ENCODE results near the gene PIP5K1A.
A peak's percentile ranks its signal among the peaks of the same experiment; 100 is the strongest.

Gene PIP5K1A

GRCh38 chr1:151165281-151165737 is 33.0 kb upstream of the PIP5K1A start (continued):
- TF ChIP-seq ZBTB6 (tag by site-specific recombination; IDR thresholded peaks at IDR 0.05) (peak; percentile 82), BCL11A (tag by site-specific recombination; IDR thresholded peaks at IDR 0.05; ENCODE audit: low read depth) (peak; percentile 91), KLF1 (tag by site-specific recombination; IDR thresholded peaks at IDR 0.05) (peak; percentile 68), ZNF639 (tag by site-specific recombination; IDR thresholded peaks at IDR 0.05) (peak; percentile 30; the same call in 1 of the 2 replicates), ZSCAN23 (tag by site-specific recombination; IDR thresholded peaks at IDR 0.05) (0 out of 2 replicates have a peak, but pooled peaks have one; percentile 24), ZNF335 (tag by site-specific recombination; conservative IDR thresholded peaks at IDR 0.05) (peak; percentile 99), ZNF16 (tag by site-specific recombination; IDR thresholded peaks at IDR 0.05; ENCODE audit: low read depth) (no peak), ZBTB48 (tag by site-specific recombination; IDR thresholded peaks at IDR 0.05) (peak; percentile 95), MZF1 (tag by site-specific recombination; IDR thresholded peaks at IDR 0.05; ENCODE audit: borderline replicate concordance) (peak; percentile 69; the same call in 1 of the 2 replicates), GFI1B (tag by site-specific recombination; IDR thresholded peaks at IDR 0.05) (peak; percentile 71), IKZF3 (tag by site-specific recombination; IDR thresholded peaks at IDR 0.05) (peak; percentile 80), ZNF398 (tag by site-specific recombination; IDR thresholded peaks at IDR 0.05) (peak; percentile 98), ZNF155 (tag by site-specific recombination; IDR thresholded peaks at IDR 0.05) (no peak), ZNF530 (tag by site-specific recombination; IDR thresholded peaks at IDR 0.05; ENCODE audit: low read depth) (no peak), PATZ1 (tag by site-specific recombination; IDR thresholded peaks at IDR 0.05) (peak; percentile 81), ZBTB20 (tag by site-specific recombination; IDR thresholded peaks at IDR 0.05) (peak; percentile 83), ZNF544 (tag by site-specific recombination; IDR thresholded peaks at IDR 0.05) (no peak), ZNF211 (tag by site-specific recombination; IDR thresholded peaks at IDR 0.05; ENCODE audit: low read depth) (no peak), PRDM10 (tag by site-specific recombination; IDR thresholded peaks at IDR 0.05) (peak; percentile 99), KLF16 (tag by site-specific recombination; IDR thresholded peaks at IDR 0.05) (peak; percentile 81; the same call in 1 of the 2 replicates), SCRT1 (tag by site-specific recombination; IDR thresholded peaks at IDR 0.05; ENCODE audit: borderline replicate concordance) (no peak), CTCF (tag by site-specific recombination; IDR thresholded peaks at IDR 0.05) (peak; percentile 16; the same call in 1 of the 2 replicates), ZNF548 (tag by site-specific recombination; IDR thresholded peaks at IDR 0.05) (no peak), ZNF571 (tag by site-specific recombination; IDR thresholded peaks at IDR 0.05) (no peak), ZNF341 (tag by site-specific recombination; IDR thresholded peaks at IDR 0.05; ENCODE audit: low read depth) (peak; percentile 75), SP3 (tag by site-specific recombination; IDR thresholded peaks at IDR 0.05) (peak; percentile 73; the same call in 1 of the 2 replicates), GLIS2 (tag by site-specific recombination; IDR thresholded peaks at IDR 0.05) (peak; percentile 79), ZNF324 (tag by site-specific recombination; IDR thresholded peaks at IDR 0.05) (peak; percentile 63; the same call in 1 of the 2 replicates), TRIM28 (IDR thresholded peaks at IDR 0.05; ENCODE audit: borderline replicate concordance, low read length) (0 out of 2 replicates have a peak, but pooled peaks have one; percentile 80)
